Urinary bladder (tissue), 4 donors: ENCODE results near the gene CDC42BPA. TPM values are rescaled to one million over a fixed set of nuclear protein-coding genes. Genes with fewer than 3 reads are reported as not detected.
A peak's percentile ranks its signal among the peaks of the same experiment; 100 is the strongest.

Source experiments
- DNase-seq: peaks from one replicate; pipeline ENCODE4 v3.0.0-alpha.2; 2015; ENCODE audit errors: extremely low spot score
- H3K27ac ChIP-seq: one replicate; pipeline ENCODE4 v1.5.1; 2013; ENCODE audit warnings: low read depth, mild to moderate bottlenecking, moderate library complexity
- H3K36me3 ChIP-seq: one replicate; pipeline ENCODE4 v1.6.1; 2013; ENCODE audit warnings: mild to moderate bottlenecking, moderate library complexity; ENCODE audit not compliant: insufficient read depth
- H3K4me1 ChIP-seq: one replicate; pipeline ENCODE4 v1.6.1; 2013; ENCODE audit warnings: mild to moderate bottlenecking, moderate library complexity; ENCODE audit not compliant: insufficient read depth
- H3K4me3 ChIP-seq: one replicate; pipeline ENCODE4 v1.5.1; 2013; ENCODE audit warnings: low read depth, low read length
- WGBS: extraction: QIAGEN DNeasy Blood & Tissue Kit; methylation state at CpG from one replicate; pipeline ENCODE4 v1.1.7; 2013; 5-methylcytosine and 5-hydroxymethylcytosine counted together
- polyA plus RNA-seq: library from polyadenylated mRNA; stranded (reverse); fragments of 200-250 nt; gene quantifications from one replicate; pipeline ENCODE4 v1.2.3, GENCODE V29; 2013
- total RNA-seq: library from RNA; depleted of rRNA; stranded (reverse); fragments of >200 nt; gene quantifications from one replicate; pipeline ENCODE4 v1.2.3, GENCODE V29; 2014
- donor health status: healthy with polysubstance abuse.
- donor health status: healthy.

The CDC42BPA gene
- total and polyA plus RNA-seq, 2 donors = 36.6 to 194 TPM

- H3K36me3 ChIP-seq = no peaks in the 10 kb centered on the region
- H3K4me3 ChIP-seq = no peak overlapping the region
- DNase-seq = no peak
- WGBS = 97% methylated on average over 34 of the region's 34 CpGs
- H3K4me1 ChIP-seq = no peaks in the 10 kb centered on the region
- no peak overlapping the region for H3K27ac ChIP-seq
These were observed 341.9 kb downstream of the CDC42BPA start for GRCh38 chr1:226976276-226976977.

GRCh38 chr1:226975259-226976250, 342.7 kb downstream of the CDC42BPA start:
- Histone ChIP-seq H3K4me3 (no peak overlapping the region), H3K4me1 (no peaks in the 10 kb centered on the region), H3K36me3 (no peaks in the 10 kb centered on the region), H3K27ac (no peak overlapping the region)
- WGBS = 91% methylated on average over 29 of the region's 32 CpGs
- DNase-seq = no peak

GRCh38 chr1:226974544-226975258, 343.6 kb downstream of the CDC42BPA start:
- H3K4me1 ChIP-seq = no peaks in the 10 kb centered on the region
- peak overlapping the region; percentile 61 for H3K27ac ChIP-seq
- no peak overlapping the region for H3K4me3 ChIP-seq
- 56% methylated on average over 14 of the region's 14 CpGs for WGBS
- H3K36me3 ChIP-seq = no peaks in the 10 kb centered on the region
- DNase-seq = no peak

DNA sequence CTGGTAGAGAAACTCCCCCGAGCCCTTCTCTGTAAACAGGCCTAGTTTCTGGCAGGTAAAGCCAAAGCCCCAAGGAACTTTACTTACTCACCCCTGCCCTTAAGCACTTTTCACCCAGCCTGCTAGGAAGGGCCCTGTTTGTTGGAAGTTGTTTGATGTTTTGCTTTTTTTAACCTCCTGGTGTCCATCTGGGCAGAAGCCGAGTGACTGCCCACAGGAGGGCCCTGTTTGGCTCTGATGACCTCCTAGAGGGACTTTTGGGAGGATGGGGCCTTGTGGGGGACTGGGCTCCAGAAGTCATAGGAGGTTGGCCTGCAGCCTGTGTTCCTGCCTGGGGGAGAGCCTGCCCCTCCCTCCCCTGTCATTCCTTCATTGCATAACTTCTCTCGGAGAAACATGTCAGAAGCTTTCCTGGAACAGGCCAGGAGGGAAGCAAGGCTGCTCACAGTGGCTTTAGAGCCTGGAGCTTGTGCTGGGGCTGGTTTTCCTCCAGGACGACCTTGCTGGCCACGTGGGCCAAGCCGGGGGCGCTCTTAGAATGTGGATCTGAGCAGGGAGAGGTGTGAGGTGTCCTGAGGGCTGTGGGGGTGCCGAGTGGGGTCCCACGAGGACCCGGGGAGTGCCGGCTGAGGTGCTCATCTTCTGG, 344.3 kb downstream of the CDC42BPA start:
- H3K4me1 ChIP-seq = no peaks in the 10 kb centered on the region
- no peak overlapping the region for H3K4me3 ChIP-seq
- 43% methylated on average over 11 of the region's 11 CpGs for WGBS
- H3K27ac ChIP-seq = peak overlapping the region; percentile 61
- no peak for DNase-seq
- H3K36me3 ChIP-seq = no peaks in the 10 kb centered on the region

- no peak for DNase-seq
- H3K36me3 ChIP-seq = no peaks in the 10 kb centered on the region
- H3K4me3 ChIP-seq = no peak overlapping the region
- H3K4me1 ChIP-seq = no peaks in the 10 kb centered on the region
- peak overlapping the region; percentile 61 for H3K27ac ChIP-seq
- WGBS = 55% methylated on average over 5 of the region's 5 CpGs
These were observed 344.9 kb downstream of the CDC42BPA start for GRCh38 chr1:226973371-226973897.

- no peaks in the 10 kb centered on the region for H3K36me3 ChIP-seq
- no peak overlapping the region for H3K4me3 ChIP-seq
- WGBS = 87% methylated on average over 6 of the region's 6 CpGs
- no peaks in the 10 kb centered on the region for H3K4me1 ChIP-seq
- H3K27ac ChIP-seq = no peak overlapping the region
- DNase-seq = no peak
These were observed 345.4 kb downstream of the CDC42BPA start for GRCh38 chr1:226972931-226973330.

DNA sequence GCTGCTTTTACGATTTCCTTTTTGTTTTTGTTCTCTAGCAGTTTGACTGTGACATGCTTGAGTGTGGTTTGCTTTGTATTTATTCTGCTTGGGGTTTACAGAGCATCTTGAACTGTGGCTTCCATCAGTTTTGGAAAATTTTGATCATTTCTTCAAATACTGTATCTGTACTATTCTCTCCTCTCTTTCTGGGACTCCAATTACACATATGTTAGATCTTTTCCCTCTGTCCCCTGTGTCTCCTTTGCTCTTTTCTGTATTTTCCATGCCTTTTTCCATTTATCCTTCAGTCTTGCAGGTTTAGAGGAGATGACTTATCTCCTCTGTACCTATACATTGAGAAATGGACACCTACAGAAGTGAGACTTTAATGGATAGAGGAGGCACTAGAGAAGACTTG, 346.5 kb downstream of the CDC42BPA start:
- Histone ChIP-seq H3K27ac (no peak overlapping the region), H3K36me3 (no peaks in the 10 kb centered on the region), H3K4me3 (no peak overlapping the region), H3K4me1 (no peaks in the 10 kb centered on the region)
- DNase-seq = no peak
- 98% methylated on average over 1 of the region's 1 CpG for WGBS

- no peak for DNase-seq
- H3K36me3 ChIP-seq = peaks cover 2% of the 10 kb centered on the region
- no peak overlapping the region for H3K27ac ChIP-seq
- 90% methylated on average over 3 of the region's 3 CpGs for WGBS
- no peaks in the 10 kb centered on the region for H3K4me1 ChIP-seq
- H3K4me3 ChIP-seq = no peak overlapping the region
These were observed 350.6 kb downstream of the CDC42BPA start for GRCh38 chr1:226967665-226968064.

DNA sequence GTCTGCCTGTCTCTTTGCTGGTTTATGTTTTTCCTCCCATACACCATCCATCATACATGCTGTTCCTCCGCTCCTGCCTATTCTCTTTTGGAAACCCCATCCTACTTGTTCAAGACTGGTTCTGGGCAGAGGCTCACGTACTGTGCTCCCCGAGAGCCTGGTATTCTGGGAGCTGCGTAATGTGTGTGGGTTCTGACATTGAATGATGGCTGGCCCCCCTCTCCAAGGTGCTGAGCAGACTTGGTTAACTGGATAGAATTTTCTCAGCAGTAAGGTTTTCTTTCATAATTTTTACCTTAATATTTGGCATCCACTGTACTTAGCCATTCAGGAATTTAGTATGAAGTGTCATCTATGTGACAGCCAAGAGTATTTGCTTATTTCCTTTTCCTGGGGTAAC, 351.6 kb downstream of the CDC42BPA start:
- no peak for DNase-seq
- Histone ChIP-seq H3K4me3 (no peak overlapping the region), H3K36me3 (peaks cover 2% of the 10 kb centered on the region), H3K4me1 (no peaks in the 10 kb centered on the region), H3K27ac (no peak overlapping the region)
- WGBS = 94% methylated on average over 4 of the region's 4 CpGs

DNA sequence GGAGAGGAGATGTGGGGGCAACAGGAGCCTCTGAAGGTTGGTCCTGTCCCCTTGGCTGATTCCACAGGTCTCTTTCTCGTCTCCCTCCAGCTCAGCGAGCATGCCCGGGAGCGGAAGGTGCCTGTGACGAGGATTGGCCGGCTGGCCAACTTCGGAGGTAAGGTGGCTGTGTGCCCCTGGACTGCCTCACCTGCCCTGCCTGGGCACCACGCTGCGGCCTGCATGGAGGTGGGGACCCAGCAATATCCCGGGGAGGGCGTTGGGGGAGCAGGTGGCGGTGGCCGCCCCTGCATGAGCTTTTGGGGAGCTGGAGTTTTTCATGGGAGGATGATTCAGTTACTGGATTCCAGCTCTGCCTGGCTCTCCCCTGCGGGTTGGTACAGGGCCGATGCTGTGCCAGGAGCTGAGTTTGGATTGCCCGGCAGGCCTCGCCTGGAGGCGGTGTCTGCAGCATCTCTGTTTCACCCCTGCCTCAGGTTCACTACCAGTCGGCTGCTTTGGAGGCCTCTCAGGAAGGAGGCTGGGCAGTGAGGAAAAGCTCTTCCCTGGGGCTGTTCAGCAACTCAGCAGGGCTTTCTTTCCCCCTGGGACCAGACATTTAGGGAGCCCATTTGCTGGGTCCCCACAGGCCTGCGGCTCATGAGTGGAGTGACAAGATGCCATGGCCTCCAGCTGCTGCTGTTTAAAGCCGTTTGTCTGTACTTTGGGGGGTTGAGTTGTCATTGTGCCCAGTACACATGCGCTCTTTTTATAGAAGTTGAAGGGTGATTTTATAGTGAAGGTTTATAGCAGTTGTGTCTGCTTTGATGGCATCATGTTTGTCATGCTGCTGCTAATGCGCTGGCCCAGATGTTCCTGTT, 352.5 kb downstream of the CDC42BPA start:
- H3K4me1 ChIP-seq = no peaks in the 10 kb centered on the region
- 93% methylated on average over 23 of the region's 23 CpGs for WGBS
- H3K27ac ChIP-seq = no peak overlapping the region
- DNase-seq = no peak
- peaks cover 2% of the 10 kb centered on the region for H3K36me3 ChIP-seq
- H3K4me3 ChIP-seq = no peak overlapping the region

- H3K4me3 ChIP-seq = no peak overlapping the region
- H3K27ac ChIP-seq = no peak overlapping the region
- H3K36me3 ChIP-seq = peaks cover 2% of the 10 kb centered on the region
- DNase-seq = no peak
- H3K4me1 ChIP-seq = no peaks in the 10 kb centered on the region
- WGBS = 91% methylated on average over 29 of the region's 29 CpGs
These were observed 353.4 kb downstream of the CDC42BPA start for GRCh38 chr1:226964611-226965486.

DNA sequence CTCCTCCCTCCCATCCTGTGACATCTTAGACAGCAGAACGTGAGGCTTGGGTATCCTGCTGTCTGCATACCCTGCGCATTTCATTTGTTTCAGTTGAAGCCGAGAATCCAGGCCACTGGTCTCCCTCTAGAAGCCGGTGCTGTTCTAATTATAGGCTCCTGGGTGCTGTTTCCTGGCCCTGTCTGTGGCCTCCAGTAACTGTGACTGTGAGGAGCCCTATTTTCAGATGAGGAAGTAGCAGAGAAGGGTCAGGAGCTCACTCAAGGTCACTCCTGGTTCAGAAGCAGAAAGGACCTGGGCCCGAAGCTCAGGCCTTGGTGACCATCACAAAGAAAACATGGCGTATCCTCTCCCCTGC, 354.2 kb downstream of the CDC42BPA start:
- no peak for DNase-seq
- no peaks in the 10 kb centered on the region for H3K4me1 ChIP-seq
- peaks cover 2% of the 10 kb centered on the region for H3K36me3 ChIP-seq
- WGBS = 76% methylated on average over 6 of the region's 6 CpGs
- no peak overlapping the region for H3K4me3 ChIP-seq
- no peak overlapping the region for H3K27ac ChIP-seq
